ENCODE data around the gene APLN.

DNA sequence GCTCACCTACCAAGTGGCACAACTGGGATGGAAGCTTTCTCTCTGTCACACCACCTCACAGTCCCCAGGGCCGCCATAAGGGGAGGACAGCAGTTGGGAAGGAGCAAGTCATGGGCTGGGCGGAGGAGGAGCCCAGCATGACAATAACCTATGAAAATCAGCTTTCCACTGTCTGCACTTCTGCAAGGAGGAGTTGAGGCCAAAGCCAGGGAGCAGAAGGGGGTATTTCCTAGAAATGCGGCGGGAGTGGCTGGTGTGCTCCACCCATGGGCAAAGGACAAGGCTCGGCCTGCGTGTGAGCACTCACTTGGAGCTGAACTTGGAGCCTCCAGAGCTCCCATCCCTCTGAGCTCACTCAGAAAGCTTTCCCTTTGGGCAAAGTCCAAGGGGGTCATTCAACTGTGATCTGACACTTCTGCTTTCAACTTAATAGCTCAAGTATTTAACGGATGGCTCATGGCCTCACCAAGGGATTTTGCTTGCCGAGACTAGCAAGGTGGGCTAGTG lies 18.5 kb downstream of the APLN start:
- TF ChIP-seq, protein P1, sequence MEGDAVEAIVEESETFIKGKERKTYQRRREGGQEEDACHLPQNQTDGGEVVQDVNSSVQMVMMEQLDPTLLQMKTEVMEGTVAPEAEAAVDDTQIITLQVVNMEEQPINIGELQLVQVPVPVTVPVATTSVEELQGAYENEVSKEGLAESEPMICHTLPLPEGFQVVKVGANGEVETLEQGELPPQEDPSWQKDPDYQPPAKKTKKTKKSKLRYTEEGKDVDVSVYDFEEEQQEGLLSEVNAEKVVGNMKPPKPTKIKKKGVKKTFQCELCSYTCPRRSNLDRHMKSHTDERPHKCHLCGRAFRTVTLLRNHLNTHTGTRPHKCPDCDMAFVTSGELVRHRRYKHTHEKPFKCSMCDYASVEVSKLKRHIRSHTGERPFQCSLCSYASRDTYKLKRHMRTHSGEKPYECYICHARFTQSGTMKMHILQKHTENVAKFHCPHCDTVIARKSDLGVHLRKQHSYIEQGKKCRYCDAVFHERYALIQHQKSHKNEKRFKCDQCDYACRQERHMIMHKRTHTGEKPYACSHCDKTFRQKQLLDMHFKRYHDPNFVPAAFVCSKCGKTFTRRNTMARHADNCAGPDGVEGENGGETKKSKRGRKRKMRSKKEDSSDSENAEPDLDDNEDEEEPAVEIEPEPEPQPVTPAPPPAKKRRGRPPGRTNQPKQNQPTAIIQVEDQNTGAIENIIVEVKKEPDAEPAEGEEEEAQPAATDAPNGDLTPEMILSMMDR (IDR thresholded peaks at IDR 0.05): no peak
- TF ChIP-seq POLR2A (IDR thresholded peaks at IDR 0.05): no peak

All from thyroid gland (tissue), 4 donors.